ENCODE measurements around the gene METTL18. TPM values are rescaled to one million over a fixed set of nuclear protein-coding genes. Genes with fewer than 3 reads are reported as not detected.

Gene METTL18
- total RNA-seq, 1 donor from 2014 or later: 12.7 TPM

- Mint-ChIP-seq H3K27ac (no peak overlapping the region), H3K4me1 (ENCODE audit: low read depth) (peaks cover 5% of the 10 kb centered on the region), H3K27me3 (peaks cover 13% of the 10 kb centered on the region), H3K9me3 (ENCODE audit: low read depth) (peaks cover 7% of the 10 kb centered on the region), H3K4me3 (ENCODE audit: low read depth) (no peak overlapping the region), H3K36me3 (ENCODE audit: insufficient read depth) (peaks cover 3% of the 10 kb centered on the region)
- no peak for TF ChIP-seq CTCF (IDR thresholded peaks at IDR 0.05; ENCODE audit: unreplicated experiment)
- DNase-seq (ENCODE audit: low spot score, unreplicated experiment): no peak
Measured at GRCh38 chr1:169786974-169787373, 7.7 kb downstream of the METTL18 start.

GRCh38 chr1:169785267-169785666, 9.4 kb downstream of the METTL18 start:
- H3K4me1 Mint-ChIP-seq (ENCODE audit: low read depth): peaks cover 18% of the 10 kb centered on the region
- no peaks in the 10 kb centered on the region for H3K36me3 Mint-ChIP-seq (ENCODE audit: insufficient read depth)
- H3K4me3 Mint-ChIP-seq (ENCODE audit: low read depth): no peak overlapping the region
- H3K27me3 Mint-ChIP-seq: peaks cover 13% of the 10 kb centered on the region
- no peak for DNase-seq (ENCODE audit: low spot score, unreplicated experiment)
- no peak overlapping the region for H3K27ac Mint-ChIP-seq
- TF ChIP-seq CTCF (IDR thresholded peaks at IDR 0.05; ENCODE audit: unreplicated experiment): no peak
- peaks cover 7% of the 10 kb centered on the region for H3K9me3 Mint-ChIP-seq (ENCODE audit: low read depth)

GRCh38 chr1:169784102-169784501, 10.6 kb downstream of the METTL18 start:
- DNase-seq (ENCODE audit: low spot score, unreplicated experiment): no peak
- H3K27ac Mint-ChIP-seq: no peak overlapping the region
- H3K4me1 Mint-ChIP-seq (ENCODE audit: low read depth): peaks cover 28% of the 10 kb centered on the region
- no peak overlapping the region for H3K4me3 Mint-ChIP-seq (ENCODE audit: low read depth)
- H3K9me3 Mint-ChIP-seq (ENCODE audit: low read depth): peaks cover 8% of the 10 kb centered on the region
- peaks cover 11% of the 10 kb centered on the region for H3K27me3 Mint-ChIP-seq
- no peaks in the 10 kb centered on the region for H3K36me3 Mint-ChIP-seq (ENCODE audit: insufficient read depth)
- TF ChIP-seq CTCF (IDR thresholded peaks at IDR 0.05; ENCODE audit: unreplicated experiment): no peak

- Mint-ChIP-seq H3K36me3 (ENCODE audit: insufficient read depth) (no peaks in the 10 kb centered on the region), H3K27me3 (peaks cover 8% of the 10 kb centered on the region), H3K27ac (no peak overlapping the region), H3K9me3 (ENCODE audit: low read depth) (peaks cover 10% of the 10 kb centered on the region), H3K4me3 (ENCODE audit: low read depth) (no peak overlapping the region), H3K4me1 (ENCODE audit: low read depth) (peaks cover 29% of the 10 kb centered on the region)
- TF ChIP-seq CTCF (IDR thresholded peaks at IDR 0.05; ENCODE audit: unreplicated experiment): no peak
- DNase-seq (ENCODE audit: low spot score, unreplicated experiment): no peak
Measured at GRCh38 chr1:169782596-169782995, 12.1 kb downstream of the METTL18 start.

- TF ChIP-seq CTCF (IDR thresholded peaks at IDR 0.05; ENCODE audit: unreplicated experiment): no peak
- Mint-ChIP-seq H3K27ac (peak overlapping the region; percentile 92), H3K27me3 (no peaks in the 10 kb centered on the region), H3K4me1 (ENCODE audit: low read depth) (peaks cover 29% of the 10 kb centered on the region), H3K36me3 (ENCODE audit: insufficient read depth) (no peaks in the 10 kb centered on the region), H3K9me3 (ENCODE audit: low read depth) (peaks cover 10% of the 10 kb centered on the region), H3K4me3 (ENCODE audit: low read depth) (no peak overlapping the region)
- no peak for DNase-seq (ENCODE audit: low spot score, unreplicated experiment)
Measured at GRCh38 chr1:169779970-169780369, 14.7 kb downstream of the METTL18 start.

All from progenitor cell of endocrine pancreas (in vitro differentiated cells).